Esophagus squamous epithelium (tissue), 5 donors: ENCODE measurements around the gene TACR2. TPM values are rescaled to one million over a fixed set of nuclear protein-coding genes. Genes with fewer than 3 reads are reported as not detected.
A peak's percentile ranks its signal among the peaks of the same experiment; 100 is the strongest.

ENCODE experiments used
- DNase-seq: peaks from one replicate; lab custom pipeline; 2025; lab: John Stamatoyannopoulos, UW
- H3K27ac ChIP-seq, 4 donors: fragments of 200-600 bp; sonication (generic); one replicate each; pipeline ENCODE4 v1.5.1; 2016 to 2019; ENCODE audit warnings: mild to moderate bottlenecking in 1 of 4
- H3K27me3 ChIP-seq, 4 donors: fragments of 200-600 bp; sonication (generic); 1 replicate in 3 of 4; 2 replicates in 1 of 4; pipeline versions ENCODE4 v1.5.1 to v1.6.0; 2017 to 2021; ENCODE audit warnings: antibody characterized with exemption in 1 of 4
- H3K36me3 ChIP-seq, 3 donors: fragments of 200-600 bp; sonication (generic); one replicate each; pipeline ENCODE4 v1.5.1; 2016 to 2019
- H3K4me1 ChIP-seq, 3 donors: fragments of 200-600 bp; sonication (generic); one replicate each; pipeline ENCODE4 v1.5.1; 2017 to 2019
- H3K4me3 ChIP-seq, 4 donors: fragments of 200-600 bp; sonication (generic); 1 replicate in 3 of 4; 2 replicates in 1 of 4; pipeline ENCODE4 v1.5.1; 2016 to 2019; ENCODE audit warnings: mild to moderate bottlenecking in 2 of 4, moderate library complexity in 1 of 4
- H3K9me3 ChIP-seq, 3 donors: fragments of 200-600 bp; sonication (generic); one replicate each; pipeline ENCODE4 v1.5.1; 2016 to 2019
- CTCF ChIP-seq, 6 experiments: fragments of 450-650 bp in 4 of 6; fragments of 200-600 bp in 2 of 6; sonication (generic) in 2 of 6; IDR thresholded peaks; one replicate each; pipeline ENCODE4 v1.5.1; 2016 to 2019; ENCODE audit warnings: antibody characterized with exemption in 6 of 6, mild to moderate bottlenecking in 4 of 6, moderate library complexity in 4 of 6
- POLR2A ChIP-seq, 4 donors: fragments of 450-650 bp; IDR thresholded peaks; one replicate each; pipeline ENCODE4 v1.6.1; 2017; ENCODE audit warnings: antibody characterized with exemption in 4 of 4, mild to moderate bottlenecking in 4 of 4, moderate library complexity in 3 of 4
- WGBS, 2 donors: methylation state at CpG; one replicate each; pipeline ENCODE4 v1.1.5; 2018; 5-methylcytosine and 5-hydroxymethylcytosine counted together
- intact Hi-C: fragments of 100-400 bp; cut with DNase I; formaldehyde crosslinking; loops from one replicate; pipeline ENCODE4 v1.15.0; 2022
- total RNA-seq, 4 donors: library from RNA; depleted of rRNA; stranded (reverse); fragments of >200 nt; gene quantifications; one replicate each; pipeline ENCODE4 v1.1.0, GENCODE V29; 2016
- donor health status: DM: yes; HTN: yes; CAD: no.

The TACR2 gene
- total RNA-seq, 4 donors from 2014 or later, result 0.72 to 24.0 (median 4.4) TPM

GRCh38 chr10:69384320-69384719, 32.4 kb downstream of the TACR2 start:
- peak overlapping the region; percentile 77 to 94 (median 86) for H3K27ac ChIP-seq
- H3K27me3 ChIP-seq, result no peaks in the 10 kb centered on the region
- H3K36me3 ChIP-seq, result peaks cover 15 to 98% (median 23%) of the 10 kb centered on the region in 3 donors
- 46 to 67% methylated on average over 10 of the region's 10 CpGs for WGBS, 2 donors
- DNase-seq, result no peak
- TF ChIP-seq CTCF (IDR thresholded peaks at IDR 0.05), result no peak
- TF ChIP-seq POLR2A (IDR thresholded peaks at IDR 0.05), result no peak
- intact Hi-C loops, result loop anchor here (5.0 kb wide), 1 partner anchor 42 kb away; no protein-coding TSS in a partner anchor
- H3K4me1 ChIP-seq, result peaks cover 32 to 78% (median 43%) of the 10 kb centered on the region in 3 donors
- no peaks in the 10 kb centered on the region for H3K9me3 ChIP-seq
- H3K4me3 ChIP-seq, result no peak overlapping the region

GRCh38 chr10:69383558-69383957, 33.2 kb downstream of the TACR2 start:
- Histone ChIP-seq H3K4me1 (peaks cover 32 to 71% (median 41%) of the 10 kb centered on the region in 3 donors), H3K36me3 (peaks cover 11 to 98% (median 16%) of the 10 kb centered on the region in 3 donors), H3K27ac (peak overlapping the region; percentile 77 to 94 (median 86)), H3K4me3 (no peak overlapping the region), H3K27me3 (no peaks in the 10 kb centered on the region), H3K9me3 (no peaks in the 10 kb centered on the region)
- TF ChIP-seq POLR2A (IDR thresholded peaks at IDR 0.05) (no peak), CTCF (IDR thresholded peaks at IDR 0.05) (peak in 1 of 6 experiments; percentile 29)
- no peak for DNase-seq
- intact Hi-C loops, result loop anchor here (5.0 kb wide), 1 partner anchor 41 kb away; no protein-coding TSS in a partner anchor
- 21 to 56% methylated on average over 2 of the region's 3 CpGs for WGBS, 2 donors

GRCh38 chr10:69382382-69383117, 34.2 kb downstream of the TACR2 start:
- Histone ChIP-seq H3K4me3 (no peak overlapping the region), H3K9me3 (no peaks in the 10 kb centered on the region), H3K4me1 (peaks cover 35 to 71% (median 46%) of the 10 kb centered on the region in 3 donors), H3K27me3 (no peaks in the 10 kb centered on the region), H3K36me3 (peaks cover 12 to 97% (median 15%) of the 10 kb centered on the region in 3 donors), H3K27ac (peak overlapping the region; percentile 77 to 94 (median 86))
- DNase-seq, result no peak
- intact Hi-C loops, result loop anchor here (5.0 kb wide), 1 partner anchor 40 kb away; no protein-coding TSS in a partner anchor
- TF ChIP-seq POLR2A (IDR thresholded peaks at IDR 0.05), result no peak
- WGBS, 2 donors, result 73 to 75% methylated on average over 19 to 24 of the region's 26 CpGs

GRCh38 chr10:69379800-69380199, 36.9 kb downstream of the TACR2 start:
- intact Hi-C loops, result loop anchor here (5.0 kb wide), 1 partner anchor 37 kb away; no protein-coding TSS in a partner anchor
- DNase-seq, result no peak
- WGBS, 2 donors, result 90 to 92% methylated on average over 10 to 14 of the region's 16 CpGs

GRCh38 chr10:69377933-69378332, 38.8 kb downstream of the TACR2 start:
- no peaks in the 10 kb centered on the region for H3K27me3 ChIP-seq
- DNase-seq, result no peak
- peaks cover 35 to 74% (median 46%) of the 10 kb centered on the region in 3 donors for H3K4me1 ChIP-seq
- TF ChIP-seq POLR2A (IDR thresholded peaks at IDR 0.05) (no peak), CTCF (IDR thresholded peaks at IDR 0.05) (no peak)
- peaks cover 9 to 83% (median 12%) of the 10 kb centered on the region in 3 donors for H3K36me3 ChIP-seq
- no peak overlapping the region for H3K4me3 ChIP-seq
- H3K9me3 ChIP-seq, result no peaks in the 10 kb centered on the region
- peak overlapping the region; percentile 39 to 91 (median 89) for H3K27ac ChIP-seq
- intact Hi-C loops, result no loop called here
- 22 to 39% methylated on average over 3 of the region's 3 CpGs for WGBS, 2 donors

More at GRCh38 chr10:69379800-69380199, 36.9 kb downstream of the TACR2 start:
- H3K27ac ChIP-seq, result peak overlapping the region in 1 of 4 donors; percentile 89
- peaks cover 12 to 85% (median 12%) of the 10 kb centered on the region in 3 donors for H3K36me3 ChIP-seq
- peaks cover 43 to 74% (median 52%) of the 10 kb centered on the region in 3 donors for H3K4me1 ChIP-seq
- TF ChIP-seq CTCF (IDR thresholded peaks at IDR 0.05), result no peak
- TF ChIP-seq POLR2A (IDR thresholded peaks at IDR 0.05), result no peak
- H3K27me3 ChIP-seq, result no peaks in the 10 kb centered on the region
- H3K4me3 ChIP-seq, result no peak overlapping the region
- no peaks in the 10 kb centered on the region for H3K9me3 ChIP-seq
